ENCODE measurements around the gene AMFR. TPM values are rescaled to one million over a fixed set of nuclear protein-coding genes. Genes with fewer than 3 reads are reported as not detected.

Gene AMFR
- total RNA-seq, 1 experiment from 2014 or later = 25.6 TPM

GRCh38 chr16:56316545-56316944 is 108.8 kb downstream of the AMFR start:
- H3K79me2 ChIP-seq (ENCODE audit: insufficient read depth, low read length) = no peaks in the 10 kb centered on the region
- no peak overlapping the region for H2BK120ac ChIP-seq (ENCODE audit: low read depth, low read length, poor library complexity, severe bottlenecking)
- peak; percentile 42 for TF ChIP-seq CTCF (conservative IDR thresholded peaks at IDR 0.05)
- no peak for DNase-seq
- H3K23me2 ChIP-seq (ENCODE audit: insufficient read length, low read depth, low read length, poor library complexity, severe bottlenecking) = no peaks in the 10 kb centered on the region
- Mint-ChIP-seq H3K27me3 (ENCODE audit: low read depth) (peaks cover 8% of the 10 kb centered on the region), H3K9me3 (no peaks in the 10 kb centered on the region), H3K27ac (no peak overlapping the region), H3K4me3 (no peak overlapping the region), H3K36me3 (ENCODE audit: insufficient read depth in 1 of 3, low read depth in 3 of 3) (no peaks in the 10 kb centered on the region), H3K4me1 (peaks cover 6 to 8% of the 10 kb centered on the region in 2 experiments)
- no CpG with 5 or more reads among the region's 7 CpGs for WGBS (ENCODE audit: extremely low coverage, insufficient read length, low lambda C conversion rate)
- H2BK15ac ChIP-seq (ENCODE audit: low read depth, low read length) = no peak overlapping the region
- no peak overlapping the region for H2BK20ac ChIP-seq (ENCODE audit: low read depth, low read length, poor library complexity, severe bottlenecking)
- no peaks in the 10 kb centered on the region for H4K20me1 ChIP-seq (ENCODE audit: control insufficient read depth, insufficient read depth, insufficient read length)
- no peak overlapping the region for H4K91ac ChIP-seq (ENCODE audit: insufficient read length, low read depth, low read length)
- H2BK12ac ChIP-seq (ENCODE audit: insufficient read length, low read depth, low read length) = no peak overlapping the region
- no peak overlapping the region for H2BK5ac ChIP-seq (ENCODE audit: insufficient read length, low read length)
- H3K27ac ChIP-seq (ENCODE audit: insufficient read length, low read depth, low read length) = no peak overlapping the region
- H4K5ac ChIP-seq (ENCODE audit: insufficient read length, low read depth, low read length) = no peak overlapping the region
- H4K8ac ChIP-seq (replicated peaks; ENCODE audit: insufficient read length, low read depth, low read length) = no peak overlapping the region
- H3K79me1 ChIP-seq (ENCODE audit: insufficient read depth, low read depth, low read length, poor library complexity, severe bottlenecking) = no peaks in the 10 kb centered on the region
- H3K27me3 ChIP-seq (ENCODE audit: insufficient read depth, low read length) = no peaks in the 10 kb centered on the region; the same call in 1 of the 2 replicates
- H3K18ac ChIP-seq (ENCODE audit: insufficient read length, low read depth, low read length) = no peak overlapping the region
- no peak overlapping the region for H3K56ac ChIP-seq (ENCODE audit: insufficient read length, low read depth, low read length)
- no peak overlapping the region for H3K9ac ChIP-seq (ENCODE audit: extremely low read depth, insufficient read length, low read length)
- H3K23ac ChIP-seq (ENCODE audit: insufficient read length, low read depth, low read length) = no peak overlapping the region
- no peak overlapping the region for H3T11ph ChIP-seq (ENCODE audit: low read length)
- no peaks in the 10 kb centered on the region for H3K4me1 ChIP-seq (ENCODE audit: insufficient read depth, low read length)
- H3K9me3 ChIP-seq (ENCODE audit: control insufficient read depth, low read depth, low read length) = no peaks in the 10 kb centered on the region
- no peak overlapping the region for H3K14ac ChIP-seq (ENCODE audit: insufficient read depth, low read length)
- no peak overlapping the region for H2AK5ac ChIP-seq (ENCODE audit: insufficient read length, low read length)
- no peak overlapping the region for H2AFZ ChIP-seq (ENCODE audit: low read length)
- H3K4me2 ChIP-seq (ENCODE audit: insufficient read depth, insufficient read length, low read length) = no peak overlapping the region
- H3K4ac ChIP-seq (ENCODE audit: low read depth, low read length) = no peak overlapping the region
